Sigmoid colon (tissue), 4 donors: ENCODE data around the gene CORO1C.

ENCODE experiments used
- CTCF ChIP-seq, 4 experiments: fragments of 450-650 bp in 3 of 4; fragments of 200-600 bp in 1 of 4; IDR thresholded peaks; one replicate each; pipeline ENCODE4 v1.5.1; 2016 to 2019; ENCODE audit warnings: antibody characterized with exemption in 4 of 4, mild to moderate bottlenecking in 3 of 4, moderate library complexity in 2 of 4
- EP300 ChIP-seq, 4 donors: sonication (generic); formaldehyde crosslinking; IDR thresholded peaks; one replicate each; pipeline ENCODE4 v1.6.1; 2017; ENCODE audit warnings: antibody characterized with exemption in 4 of 4
- POLR2A ChIP-seq, 2 donors: fragments of 450-650 bp; IDR thresholded peaks; one replicate each; pipeline ENCODE4 v1.6.1; 2016; ENCODE audit warnings: antibody characterized with exemption in 2 of 2, mild to moderate bottlenecking in 2 of 2, moderate library complexity in 2 of 2

GRCh38 chr12:108697905-108698304, 33.4 kb downstream of the CORO1C start:
- TF ChIP-seq EP300 (IDR thresholded peaks at IDR 0.05) (no peak), CTCF (IDR thresholded peaks at IDR 0.05) (no peak), POLR2A (IDR thresholded peaks at IDR 0.05) (no peak)
